Measurements from ENCODE around the gene LRRC3. TPM values are rescaled to one million over a fixed set of nuclear protein-coding genes. Genes with fewer than 3 reads are reported as not detected.

The LRRC3 gene
- total RNA-seq, 2 experiments from 2014 or later, result not detected

- no peaks in the 10 kb centered on the region for H3K4me1 ChIP-seq (ENCODE audit: insufficient read depth, low read length, poor library complexity, severe bottlenecking)
- TF ChIP-seq CTCF (conservative IDR thresholded peaks at IDR 0.05; ENCODE audit: low read length) (no peak), EZH2phosphoT487 (IDR thresholded peaks at IDR 0.05; ENCODE audit: borderline replicate concordance, low read depth, low read length) (no peak)
- DNase-seq (ENCODE audit: low spot score), result no peak
- H3K9me2 ChIP-seq (ENCODE audit: insufficient read depth, low read length), result no peaks in the 10 kb centered on the region
- CTCF ChIA-PET (ENCODE audit: unreplicated experiment), result no interaction called here
- no peak overlapping the region for H3K4me2 ChIP-seq (ENCODE audit: low read length)
- no peaks in the 10 kb centered on the region for H4K20me1 ChIP-seq (ENCODE audit: insufficient read depth, low read length)
- H3K27ac ChIP-seq (ENCODE audit: low read depth, low read length, poor library complexity, severe bottlenecking), result no peak overlapping the region
- no peaks in the 10 kb centered on the region for H3K9me3 ChIP-seq (ENCODE audit: low read length)
- no peaks in the 10 kb centered on the region for H3K36me3 ChIP-seq (ENCODE audit: insufficient read depth, low read length)
- no peak overlapping the region for H3K4me3 ChIP-seq (ENCODE audit: low read depth, low read length, poor library complexity, severe bottlenecking)
- no TSS peak for BruUV-seq (replicated peaks)
- intact Hi-C loops (cut with micrococcal nuclease; ENCODE audit: unreplicated experiment), result no loop called here
- POLR2A ChIA-PET, result no interaction called here
- H2AFZ ChIP-seq (ENCODE audit: low read length), result no peak overlapping the region
- no peaks in the 10 kb centered on the region for H3K79me2 ChIP-seq (ENCODE audit: insufficient read depth, low read depth, low read length)
Observed at GRCh38 chr21:44477131-44477530, 21.8 kb downstream of the LRRC3 start.

GRCh38 chr21:44477712-44478111 lies 22.4 kb downstream of the LRRC3 start:
- Histone ChIP-seq H4K20me1 (ENCODE audit: insufficient read depth, low read length) (no peaks in the 10 kb centered on the region), H3K4me3 (ENCODE audit: low read depth, low read length, poor library complexity, severe bottlenecking) (no peak overlapping the region), H3K36me3 (ENCODE audit: insufficient read depth, low read length) (no peaks in the 10 kb centered on the region), H3K9me2 (ENCODE audit: insufficient read depth, low read length) (no peaks in the 10 kb centered on the region), H3K4me1 (ENCODE audit: insufficient read depth, low read length, poor library complexity, severe bottlenecking) (no peaks in the 10 kb centered on the region), H3K4me2 (ENCODE audit: low read length) (no peak overlapping the region), H3K79me2 (ENCODE audit: insufficient read depth, low read depth, low read length) (no peaks in the 10 kb centered on the region), H3K27ac (ENCODE audit: low read depth, low read length, poor library complexity, severe bottlenecking) (no peak overlapping the region), H3K9me3 (ENCODE audit: low read length) (no peaks in the 10 kb centered on the region), H2AFZ (ENCODE audit: low read length) (no peak overlapping the region)
- TF ChIP-seq EZH2phosphoT487 (IDR thresholded peaks at IDR 0.05; ENCODE audit: borderline replicate concordance, low read depth, low read length), result no peak
- TF ChIP-seq CTCF (conservative IDR thresholded peaks at IDR 0.05; ENCODE audit: low read length), result no peak
- no TSS peak for BruUV-seq (replicated peaks)
- intact Hi-C loops (cut with micrococcal nuclease; ENCODE audit: unreplicated experiment), result no loop called here
- ChIA-PET CTCF (ENCODE audit: unreplicated experiment) (no interaction called here), POLR2A (no interaction called here)
- DNase-seq (ENCODE audit: low spot score), result no peak

- H2AFZ ChIP-seq (ENCODE audit: low read length), result no peak overlapping the region
- H3K4me3 ChIP-seq (ENCODE audit: low read depth, low read length, poor library complexity, severe bottlenecking), result no peak overlapping the region
- TF ChIP-seq EZH2phosphoT487 (IDR thresholded peaks at IDR 0.05; ENCODE audit: borderline replicate concordance, low read depth, low read length), result no peak
- no peak for TF ChIP-seq CTCF (conservative IDR thresholded peaks at IDR 0.05; ENCODE audit: low read length)
- no peaks in the 10 kb centered on the region for H4K20me1 ChIP-seq (ENCODE audit: insufficient read depth, low read length)
- no peaks in the 10 kb centered on the region for H3K9me2 ChIP-seq (ENCODE audit: insufficient read depth, low read length)
- CTCF ChIA-PET (ENCODE audit: unreplicated experiment), result no interaction called here
- H3K79me2 ChIP-seq (ENCODE audit: insufficient read depth, low read depth, low read length), result no peaks in the 10 kb centered on the region
- no peak for DNase-seq (ENCODE audit: low spot score)
- H3K4me1 ChIP-seq (ENCODE audit: insufficient read depth, low read length, poor library complexity, severe bottlenecking), result no peaks in the 10 kb centered on the region
- no TSS peak for BruUV-seq (replicated peaks)
- H3K4me2 ChIP-seq (ENCODE audit: low read length), result no peak overlapping the region
- POLR2A ChIA-PET, result no interaction called here
- H3K9me3 ChIP-seq (ENCODE audit: low read length), result no peaks in the 10 kb centered on the region
- H3K36me3 ChIP-seq (ENCODE audit: insufficient read depth, low read length), result no peaks in the 10 kb centered on the region
- intact Hi-C loops (cut with micrococcal nuclease; ENCODE audit: unreplicated experiment), result no loop called here
- H3K27ac ChIP-seq (ENCODE audit: low read depth, low read length, poor library complexity, severe bottlenecking), result no peak overlapping the region
Observed at GRCh38 chr21:44478124-44478800, 23.0 kb downstream of the LRRC3 start.
